IPS DF 19.7 (cell line): ENCODE results near the gene SDK2.

Experiments
- DNase-seq: peaks from one replicate; pipeline ENCODE4 v3.0.0-alpha.2; 2013; ENCODE audit warnings: low read depth, low spot score

SDK2 gene

GRCh38 chr17:73644145-73645049 lies at the start of gene SDK2:
SDK2 (minus strand) TSS chr17:73644445; CDS start chr17:73644088, 357 bp downstream.
- no peak for DNase-seq

GRCh38 chr17:73693071-73693470 lies 48.8 kb upstream of the SDK2 start:
- DNase-seq = no peak

GRCh38 chr17:73691321-73691766 lies 47.1 kb upstream of the SDK2 start:
- no peak for DNase-seq

- DNase-seq = no peak
These were observed 46.4 kb upstream of the SDK2 start for GRCh38 chr17:73690676-73691075.

- no peak for DNase-seq
These were observed 45.5 kb upstream of the SDK2 start for GRCh38 chr17:73689596-73690275.

GRCh38 chr17:73686961-73687360 lies 42.7 kb upstream of the SDK2 start:
- DNase-seq = no peak

GRCh38 chr17:73686126-73686525 lies 41.9 kb upstream of the SDK2 start:
- peak; percentile 56 for DNase-seq

GRCh38 chr17:73684183-73684582 lies 39.9 kb upstream of the SDK2 start:
- DNase-seq = no peak

- no peak for DNase-seq
These were observed 39.5 kb upstream of the SDK2 start for GRCh38 chr17:73683771-73684170.

- DNase-seq = no peak
These were observed 37.7 kb upstream of the SDK2 start for GRCh38 chr17:73681946-73682345.

- DNase-seq = no peak
These were observed 35.2 kb upstream of the SDK2 start for GRCh38 chr17:73679476-73679875.

- no peak for DNase-seq
These were observed 34.8 kb upstream of the SDK2 start for GRCh38 chr17:73678999-73679398.

GRCh38 chr17:73669771-73670170 lies 25.5 kb upstream of the SDK2 start:
- DNase-seq = no peak

GRCh38 chr17:73667181-73667959 lies 23.1 kb upstream of the SDK2 start:
- DNase-seq = no peak

- DNase-seq = no peak
These were observed 19.4 kb upstream of the SDK2 start for GRCh38 chr17:73663614-73664013.

- DNase-seq = no peak
These were observed 16.1 kb upstream of the SDK2 start for GRCh38 chr17:73660366-73660765.

GRCh38 chr17:73658821-73659515 lies 14.7 kb upstream of the SDK2 start:
- no peak for DNase-seq

- no peak for DNase-seq
These were observed 13.3 kb upstream of the SDK2 start for GRCh38 chr17:73657473-73658116.

GRCh38 chr17:73654241-73654640 lies 10.0 kb upstream of the SDK2 start:
- no peak for DNase-seq

GRCh38 chr17:73653810-73654209 lies 9.6 kb upstream of the SDK2 start:
- DNase-seq = no peak
